Astrocyte of the hippocampus (primary cell): ENCODE results near the gene BDKRB1.

Experiments
- DNase-seq: peaks from one replicate; pipeline ENCODE4 v3.0.0; 2011; ENCODE audit warnings: low read depth, low spot score

BDKRB1 gene

GRCh38 chr14:96261053-96261452 is 5.0 kb downstream of the BDKRB1 start:
- DNase-seq = no peak

GRCh38 chr14:96261772-96262655 is 6.0 kb downstream of the BDKRB1 start:
- no peak for DNase-seq

- DNase-seq = no peak
Measured at GRCh38 chr14:96263347-96264199, 7.6 kb downstream of the BDKRB1 start.

- DNase-seq = no peak
Measured at GRCh38 chr14:96264200-96264553, 8.2 kb downstream of the BDKRB1 start.

GRCh38 chr14:96264853-96265252 is 8.8 kb downstream of the BDKRB1 start:
- DNase-seq = no peak

- DNase-seq = no peak
Measured at GRCh38 chr14:96265383-96266095, 9.5 kb downstream of the BDKRB1 start.

GRCh38 chr14:96267336-96267735 is 11.3 kb downstream of the BDKRB1 start:
- peak; percentile 18 for DNase-seq

GRCh38 chr14:96267916-96268315 is 11.9 kb downstream of the BDKRB1 start:
- no peak for DNase-seq

GRCh38 chr14:96268431-96269358 is 12.7 kb downstream of the BDKRB1 start:
- peak; percentile 62 for DNase-seq

GRCh38 chr14:96269359-96269710 is 13.3 kb downstream of the BDKRB1 start:
- no peak for DNase-seq

- no peak for DNase-seq
Measured at GRCh38 chr14:96270565-96271420, 14.8 kb downstream of the BDKRB1 start.

GRCh38 chr14:96271421-96271762 is 15.4 kb downstream of the BDKRB1 start:
- DNase-seq = no peak

GRCh38 chr14:96272777-96273473 is 16.9 kb downstream of the BDKRB1 start:
- DNase-seq = no peak

GRCh38 chr14:96273629-96274028 is 17.6 kb downstream of the BDKRB1 start:
- no peak for DNase-seq

GRCh38 chr14:96274122-96274521 is 18.1 kb downstream of the BDKRB1 start:
- no peak for DNase-seq

GRCh38 chr14:96274543-96274942 is 18.5 kb downstream of the BDKRB1 start:
- no peak for DNase-seq

- peak; percentile 81 for DNase-seq
Measured at GRCh38 chr14:96275177-96276112, 19.4 kb downstream of the BDKRB1 start.

GRCh38 chr14:96277890-96278289 is 21.9 kb downstream of the BDKRB1 start:
- no peak for DNase-seq
